Right cardiac atrium (tissue), 5 donors: ENCODE data around the gene HDAC11. TPM values are rescaled to one million over a fixed set of nuclear protein-coding genes. Genes with fewer than 3 reads are reported as not detected.

Source experiments
- ATAC-seq, 2 donors: fragments of 200-7000 bp; cut with Tn5 transposase; one replicate each; pipeline versions ENCODE4 v1.8.0 to v1.9.1; 2020; ENCODE audit warnings: moderate library complexity in 2 of 2, mild to moderate bottlenecking in 1 of 2
- DNase-seq, 3 donors: peaks; one replicate each; pipeline ENCODE4 v3.0.0-alpha.2; 2020
- H3K27ac ChIP-seq: one replicate; pipeline ENCODE4 v1.5.1; 2013; ENCODE audit warnings: mild to moderate bottlenecking, low read length, control low read depth, moderate library complexity
- H3K27me3 ChIP-seq: one replicate; pipeline ENCODE4 v1.6.1; 2013; ENCODE audit not compliant: control insufficient read depth, insufficient read depth
- H3K4me1 ChIP-seq: one replicate; pipeline ENCODE4 v1.6.1; 2013; ENCODE audit warnings: low read length; ENCODE audit not compliant: control insufficient read depth, insufficient read depth
- H3K4me3 ChIP-seq: one replicate; pipeline ENCODE4 v1.5.1; 2013; ENCODE audit warnings: low read length, control low read depth
- H3K9me3 ChIP-seq: one replicate; pipeline ENCODE4 v1.6.1; 2013; ENCODE audit warnings: low read length; ENCODE audit not compliant: control insufficient read depth
- WGBS: extraction: QIAGEN DNeasy Blood & Tissue Kit; methylation state at CpG from one replicate; pipeline ENCODE4 v1.1.7; 2013; 5-methylcytosine and 5-hydroxymethylcytosine counted together
- intact Hi-C, 4 donors: fragments of 100-400 bp; cut with DNase I; formaldehyde crosslinking; loops; one replicate each; pipeline versions ENCODE4 v1.11.0 to v1.14.0; 2022 to 2023
- polyA plus RNA-seq: library from polyadenylated mRNA; stranded (reverse); fragments of 200-250 nt; gene quantifications from one replicate; pipeline ENCODE4 v1.2.3, GENCODE V29; 2013
- total RNA-seq, 4 donors: library from RNA; stranded (reverse); fragmentation: NEBNext Ultra II Directional; extraction: Animal tissue kit (Norgen Biotek cat#: 25700); gene quantifications; one replicate each; pipeline ENCODE4 v1.2.1, GENCODE V29; 2021
- donor health status: healthy with polysubstance abuse.
- donor health status: DM: no; HTN: yes; CAD: no.
- donor health status: DM: no; HTN: no; CAD: no.
- donor health status: DM: no; HTN: yes; CAD: no; lungs with severe emphysema.
- donor health status: DM: yes; HTN: yes; CAD: no.

Gene HDAC11
- total and polyA plus RNA-seq, 5 donors = 35.2 to 51.3 (median 42.8) TPM

DNA sequence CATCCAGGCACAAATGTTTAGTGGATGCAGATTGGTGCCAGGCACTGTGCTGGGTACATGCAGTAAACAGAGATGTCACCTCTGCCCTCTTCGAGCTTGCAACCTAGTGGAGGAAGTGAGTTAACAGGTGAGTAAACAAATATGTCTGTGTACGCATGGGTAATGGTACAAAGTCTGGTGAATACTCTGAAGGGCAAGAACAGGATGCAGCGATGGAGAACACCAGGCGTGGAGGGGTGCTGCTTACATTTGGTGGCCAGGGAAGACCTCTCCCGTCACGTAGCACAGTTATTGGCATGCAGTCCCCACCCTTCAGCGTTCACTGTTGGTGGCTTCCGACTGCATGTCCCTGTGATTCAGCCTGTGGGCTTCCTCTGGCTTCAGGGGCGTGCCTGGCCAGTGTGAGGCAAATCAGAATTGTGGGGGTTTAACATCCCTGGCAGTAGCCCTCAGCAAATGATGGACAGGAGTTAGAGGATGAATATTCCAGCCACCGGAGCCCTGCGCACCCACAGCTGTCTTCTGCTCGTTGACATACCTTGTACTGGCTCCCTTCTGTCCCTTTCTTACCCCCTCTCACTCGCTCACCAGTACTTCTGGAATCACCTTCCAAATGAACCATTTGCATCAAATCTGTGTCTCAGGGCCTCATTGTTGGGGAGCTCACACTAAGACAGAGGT is 9.1 kb upstream of the HDAC11 start:
- DNase-seq = no peak
- H3K9me3 ChIP-seq = no peaks in the 10 kb centered on the region
- no peak overlapping the region for H3K27ac ChIP-seq
- 77% methylated on average over 13 of the region's 13 CpGs for WGBS
- H3K4me1 ChIP-seq = no peaks in the 10 kb centered on the region
- no peak overlapping the region for H3K4me3 ChIP-seq
- no peak for ATAC-seq
- no peaks in the 10 kb centered on the region for H3K27me3 ChIP-seq
- intact Hi-C loops = no loop called here

DNA sequence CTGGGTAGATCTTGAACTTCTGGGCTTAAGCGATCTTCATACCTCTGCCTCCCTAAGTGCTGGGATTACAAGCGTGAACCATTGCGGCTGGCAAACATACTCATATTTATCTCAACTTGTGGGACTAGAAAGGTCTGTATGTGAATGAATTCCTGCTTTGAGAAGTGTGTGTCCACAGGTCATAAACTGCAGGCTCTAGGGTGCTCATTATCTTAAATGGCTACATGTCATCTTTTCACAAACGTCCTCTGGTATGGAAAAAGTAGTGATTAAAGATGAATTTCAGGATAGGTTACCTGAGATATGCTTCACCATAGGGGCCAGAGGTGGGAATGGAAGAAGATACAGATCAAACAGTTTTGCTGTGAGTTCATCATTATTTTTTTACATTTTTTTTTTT is 7.8 kb upstream of the HDAC11 start:
- Histone ChIP-seq H3K27ac (no peak overlapping the region), H3K4me3 (no peak overlapping the region), H3K27me3 (no peaks in the 10 kb centered on the region), H3K9me3 (no peaks in the 10 kb centered on the region), H3K4me1 (no peaks in the 10 kb centered on the region)
- 79% methylated on average over 4 of the region's 4 CpGs for WGBS
- ATAC-seq (no peak), DNase-seq (no peak)
- intact Hi-C loops = no loop called here

DNA sequence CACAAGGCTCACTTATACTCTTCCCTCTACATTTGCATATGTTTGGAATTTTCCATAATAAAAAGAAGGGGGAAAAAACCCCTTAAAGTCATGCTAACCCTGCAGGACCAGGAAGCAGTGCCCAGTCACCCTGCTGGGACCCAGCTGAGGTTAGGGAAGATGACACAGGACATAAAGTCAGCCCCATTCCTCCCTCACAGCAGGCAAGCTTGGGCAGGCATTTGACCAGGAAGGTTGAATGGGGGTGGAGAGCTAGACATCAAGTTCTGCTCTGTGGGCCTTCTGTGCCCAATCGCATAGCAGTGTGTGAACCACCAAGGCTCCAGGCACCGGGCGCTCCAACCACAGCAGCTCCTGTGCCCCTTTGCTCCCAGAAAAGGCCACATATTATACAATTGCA is 7.1 kb upstream of the HDAC11 start:
- no peak overlapping the region for H3K27ac ChIP-seq
- no peak for ATAC-seq
- no peaks in the 10 kb centered on the region for H3K4me1 ChIP-seq
- WGBS = 96% methylated on average over 3 of the region's 3 CpGs
- no peak for DNase-seq
- intact Hi-C loops = no loop called here
- H3K4me3 ChIP-seq = no peak overlapping the region
- H3K27me3 ChIP-seq = no peaks in the 10 kb centered on the region
- H3K9me3 ChIP-seq = no peaks in the 10 kb centered on the region

DNA sequence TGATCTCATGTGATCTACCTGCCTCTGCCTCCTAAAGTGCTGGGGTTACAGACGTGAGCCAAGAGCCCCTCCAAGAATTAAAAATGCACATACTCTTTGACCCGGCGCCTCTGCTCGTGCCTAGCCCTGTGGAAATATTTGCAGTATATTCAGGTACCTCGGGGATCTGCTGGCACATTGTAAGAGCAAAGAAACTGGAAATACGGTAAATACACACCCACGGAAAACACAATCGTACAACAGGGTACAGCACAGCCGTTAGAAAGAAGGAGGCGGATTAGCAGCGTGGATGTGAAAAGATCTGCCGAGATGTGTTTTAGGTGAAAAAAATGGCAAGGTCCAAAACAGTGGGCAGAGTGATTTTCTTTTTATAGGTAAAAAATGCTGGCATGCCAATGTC is 6.1 kb upstream of the HDAC11 start:
- no peak for DNase-seq
- WGBS = 83% methylated on average over 12 of the region's 12 CpGs

DNA sequence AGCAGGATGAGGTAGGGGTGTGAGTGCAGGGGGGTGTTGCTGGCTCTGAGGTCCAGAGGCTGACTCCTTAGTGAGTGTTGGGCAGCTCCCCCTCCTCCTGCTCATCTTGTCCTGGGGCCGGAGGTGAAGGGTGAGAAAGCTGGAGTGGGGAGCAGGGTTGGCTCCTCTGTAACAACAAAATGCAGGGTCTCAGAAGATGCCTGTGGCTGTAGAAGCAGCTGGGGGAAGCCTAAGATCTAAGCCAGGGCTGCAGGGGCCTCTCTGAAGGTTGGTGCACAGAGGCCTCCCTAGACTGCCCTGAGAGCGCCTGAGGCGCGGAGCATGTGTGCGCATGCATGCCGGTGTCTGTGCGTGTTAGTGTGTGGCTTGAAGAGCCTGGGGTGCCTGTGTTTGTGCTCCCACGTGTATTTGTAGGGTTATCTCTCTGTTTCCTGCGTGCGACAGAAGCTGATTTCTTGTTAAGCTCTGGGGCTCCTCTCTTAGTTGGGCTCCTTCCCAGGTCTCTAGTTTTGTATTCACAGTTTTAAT is 5.3 kb upstream of the HDAC11 start:
- no peak for ATAC-seq
- H3K9me3 ChIP-seq = no peaks in the 10 kb centered on the region
- no peak for DNase-seq
- 81% methylated on average over 10 of the region's 10 CpGs for WGBS
- H3K27me3 ChIP-seq = no peaks in the 10 kb centered on the region
- no peak overlapping the region for H3K4me3 ChIP-seq
- intact Hi-C loops = no loop called here
- H3K27ac ChIP-seq = no peak overlapping the region
- H3K4me1 ChIP-seq = no peaks in the 10 kb centered on the region

More for the DNA sequence above, 6.1 kb upstream of the HDAC11 start:
- Histone ChIP-seq H3K4me1 (no peaks in the 10 kb centered on the region), H3K27ac (no peak overlapping the region), H3K4me3 (no peak overlapping the region), H3K9me3 (no peaks in the 10 kb centered on the region), H3K27me3 (no peaks in the 10 kb centered on the region)
- no peak for ATAC-seq
- intact Hi-C loops = no loop called here

DNA sequence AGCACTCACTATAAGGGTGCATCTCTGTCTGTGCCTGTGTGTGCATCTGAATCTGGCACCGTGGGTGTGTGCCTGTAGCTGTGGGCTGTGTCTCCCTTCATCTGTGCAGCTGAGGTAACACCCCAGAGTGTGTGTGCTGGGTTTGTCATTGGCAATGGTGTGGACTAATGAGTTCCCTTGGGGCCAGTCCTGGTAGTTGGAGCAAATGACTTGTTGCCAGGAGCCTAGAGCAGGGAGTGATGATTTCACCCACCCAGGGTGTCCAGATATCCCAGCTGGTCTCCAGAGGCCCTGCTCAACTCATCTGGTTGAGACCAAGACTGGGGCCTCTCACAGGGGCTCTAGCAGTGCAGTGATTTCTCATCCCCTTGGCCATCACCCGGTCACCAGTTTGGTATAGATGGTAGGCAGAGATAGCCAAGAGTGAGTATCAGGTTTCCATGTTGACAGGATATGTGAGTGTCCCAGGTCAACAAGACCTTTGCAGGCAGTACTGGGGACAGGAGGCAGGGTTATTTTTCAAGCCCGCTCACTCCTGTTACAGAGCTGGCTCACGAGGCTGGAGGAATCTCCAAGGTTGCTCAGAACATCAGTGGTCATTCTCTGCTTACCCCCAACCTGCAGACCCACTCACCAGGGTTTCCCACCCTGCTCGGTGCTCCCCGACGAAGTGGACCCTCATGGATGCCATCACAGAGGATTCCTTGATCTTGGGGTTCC is 4.1 kb upstream of the HDAC11 start:
- no peaks in the 10 kb centered on the region for H3K9me3 ChIP-seq
- H3K27me3 ChIP-seq = no peaks in the 10 kb centered on the region
- H3K4me1 ChIP-seq = peaks cover 4% of the 10 kb centered on the region
- 62% methylated on average over 7 of the region's 7 CpGs for WGBS
- intact Hi-C loops = no loop called here
- ATAC-seq = no peak
- DNase-seq = no peak
- H3K27ac ChIP-seq = no peak overlapping the region
- no peak overlapping the region for H3K4me3 ChIP-seq

DNA sequence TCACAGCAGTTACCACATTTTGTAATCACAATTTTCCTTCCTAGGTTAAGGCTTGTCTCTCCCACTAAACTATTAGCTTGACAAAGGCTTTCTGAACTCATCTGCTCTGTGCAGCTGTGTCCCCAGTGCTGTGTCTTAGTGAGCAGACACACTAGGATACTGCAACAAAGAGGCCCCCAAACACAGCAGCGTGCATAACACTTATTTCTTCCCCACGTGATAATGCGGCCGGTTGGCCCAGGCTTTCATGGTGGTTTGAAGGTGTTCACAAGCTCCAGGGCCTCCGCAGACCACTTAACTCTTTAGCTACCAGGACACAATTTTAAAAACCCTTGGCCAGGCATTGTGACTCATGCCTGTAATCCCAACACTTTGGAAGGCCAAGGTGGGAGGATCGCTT is 2.2 kb upstream of the HDAC11 start:
- no peaks in the 10 kb centered on the region for H3K9me3 ChIP-seq
- no peak for ATAC-seq
- intact Hi-C loops = no loop called here
- H3K27ac ChIP-seq = no peak overlapping the region
- no peaks in the 10 kb centered on the region for H3K27me3 ChIP-seq
- 51% methylated on average over 6 of the region's 6 CpGs for WGBS
- peaks cover 7% of the 10 kb centered on the region for H3K4me1 ChIP-seq
- no peak for DNase-seq
- H3K4me3 ChIP-seq = no peak overlapping the region

DNA sequence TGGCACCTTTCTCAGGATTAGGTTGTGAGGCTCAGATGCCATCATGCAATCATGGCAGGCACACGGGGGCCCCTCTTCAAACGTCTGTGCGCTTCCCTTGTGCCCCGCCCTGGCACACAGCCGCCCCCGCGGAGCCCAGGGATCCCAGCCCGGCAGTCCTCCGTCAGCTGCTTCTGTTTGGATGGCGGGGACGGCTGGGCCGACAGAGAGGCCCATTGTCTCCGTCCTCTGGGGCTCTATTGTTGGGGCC is 849 bp upstream of the HDAC11 start:
- Histone ChIP-seq H3K4me1 (peaks cover 7% of the 10 kb centered on the region), H3K4me3 (peak overlapping the region; percentile 81), H3K27me3 (no peaks in the 10 kb centered on the region), H3K27ac (peak overlapping the region; percentile 92), H3K9me3 (no peaks in the 10 kb centered on the region)
- peak; percentile 33 to 51 for ATAC-seq
- 2% methylated on average over 13 of the region's 13 CpGs for WGBS
- intact Hi-C loops = no loop called here
- peak; percentile 55 to 85 (median 85) for DNase-seq

DNA sequence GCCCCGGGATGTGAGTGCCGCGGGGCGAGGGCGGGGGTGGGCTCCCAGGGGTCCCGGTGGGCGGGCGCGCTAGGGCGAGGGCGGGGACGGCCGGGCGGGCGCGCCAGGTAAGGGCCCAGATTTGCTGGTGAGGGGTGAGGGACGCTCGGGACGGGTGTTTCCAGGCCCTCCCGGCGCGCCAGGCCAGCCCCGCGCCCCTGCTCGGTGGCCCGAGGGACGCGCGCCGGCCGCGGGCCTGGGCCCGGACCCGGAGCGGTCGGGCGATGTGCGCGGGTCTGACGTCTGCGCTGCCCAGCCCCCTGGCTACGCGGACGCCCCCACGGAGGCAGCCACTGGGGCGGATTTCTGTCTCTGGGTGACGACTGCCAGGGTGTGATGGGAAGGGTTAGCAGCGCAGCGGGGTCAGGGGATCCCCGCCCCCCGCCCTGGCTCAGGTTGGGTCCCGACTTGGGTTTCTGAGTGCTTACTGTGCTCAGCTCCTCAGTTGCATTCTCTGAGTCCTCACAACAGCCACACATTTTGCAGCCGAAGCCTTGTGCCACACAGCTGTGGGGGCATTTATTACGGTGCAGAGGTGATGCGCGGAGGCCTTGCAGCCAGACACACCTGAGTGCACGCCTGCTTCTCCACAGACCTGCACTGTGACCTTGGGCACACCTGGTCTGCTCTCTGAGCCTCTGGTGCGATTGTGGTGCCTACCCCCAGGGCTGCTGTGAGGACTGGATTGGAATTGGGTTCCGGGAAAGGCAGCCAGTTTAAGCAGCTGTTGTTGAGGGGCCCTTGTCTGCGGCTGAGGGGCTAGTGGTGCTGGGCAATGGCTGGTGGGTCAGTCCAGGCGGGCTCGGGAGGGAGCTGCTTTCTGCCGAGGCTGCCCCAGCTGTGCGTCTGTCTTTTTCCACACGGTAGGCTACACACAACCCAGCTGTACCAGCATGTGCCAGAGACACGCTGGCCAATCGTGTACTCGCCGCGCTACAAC is 523 bp downstream of the HDAC11 start:
- ATAC-seq (peak in 1 of 2 donors; percentile 12), DNase-seq (peak in 1 of 3 donors; percentile 79)
- intact Hi-C loops = no loop called here
- no peak overlapping the region for H3K27ac ChIP-seq
- H3K27me3 ChIP-seq = no peaks in the 10 kb centered on the region
- no peaks in the 10 kb centered on the region for H3K9me3 ChIP-seq
- 16% methylated on average over 68 of the region's 70 CpGs for WGBS
- H3K4me1 ChIP-seq = peaks cover 7% of the 10 kb centered on the region
- peak overlapping the region; percentile 81 for H3K4me3 ChIP-seq

DNA sequence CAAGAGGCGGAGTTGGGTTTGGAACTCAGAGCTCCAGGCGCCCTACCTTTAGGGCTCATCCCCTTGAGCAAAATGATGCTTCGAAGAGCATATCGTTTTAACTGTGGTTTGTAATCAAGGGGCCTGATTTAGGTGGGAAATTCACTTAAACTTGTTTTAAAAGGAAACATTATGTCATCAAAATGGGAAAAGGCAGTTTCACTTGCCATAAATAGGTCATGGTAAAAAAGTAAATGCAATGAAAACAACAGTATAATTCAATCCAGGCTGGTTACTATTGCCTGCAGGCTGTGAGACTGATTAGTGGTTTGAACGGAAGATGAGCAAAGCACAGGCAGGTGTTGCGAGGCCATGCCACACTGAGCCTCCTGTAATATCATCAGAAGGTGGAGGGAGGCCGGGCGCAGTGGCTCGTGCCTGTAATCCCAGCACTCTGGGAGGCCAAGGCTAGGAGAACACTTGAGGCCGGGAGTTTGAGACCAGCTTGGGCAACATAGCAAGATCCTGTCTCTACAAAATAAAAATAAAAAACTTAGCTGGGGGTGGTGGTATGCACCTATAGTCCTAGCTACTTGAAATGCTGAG is 2.1 kb downstream of the HDAC11 start:
- peak in 1 of 3 donors; percentile 50 for DNase-seq
- ATAC-seq = no peak
- Histone ChIP-seq H3K4me1 (peaks cover 7% of the 10 kb centered on the region), H3K27me3 (no peaks in the 10 kb centered on the region), H3K27ac (no peak overlapping the region), H3K9me3 (no peaks in the 10 kb centered on the region), H3K4me3 (no peak overlapping the region)
- 88% methylated on average over 10 of the region's 10 CpGs for WGBS
- intact Hi-C loops = no loop called here
